SK-N-SH treated with all-trans-retinoic acid at 6 μM for 48 hours (cell line): ENCODE measurements around the gene PLEKHA8.

ENCODE experiments used
- ARNTL ChIP-seq: fragments of 450-650 bp; formaldehyde crosslinking; IDR thresholded peaks from 2 replicates; pipeline ENCODE4 v1.5.0; 2020; ENCODE audit warnings: low read depth, mild to moderate bottlenecking, moderate library complexity, borderline replicate concordance
- GLIS3 ChIP-seq: fragments of 250-450 bp; sonication (Bioruptor Pico); IDR thresholded peaks from 2 replicates; pipeline ENCODE4 v1.5.0; 2020; ENCODE audit warnings: mild to moderate bottlenecking, moderate library complexity
- RARB ChIP-seq: fragments of 250-450 bp; sonication (Bioruptor Pico); IDR thresholded peaks from 2 replicates; pipeline ENCODE4 v1.8.0; 2021; ENCODE audit warnings: mild to moderate bottlenecking, moderate library complexity
- ZFP30 ChIP-seq: fragments of 450-650 bp; formaldehyde crosslinking; IDR thresholded peaks from 2 replicates; pipeline ENCODE4 v1.5.0; 2022; ENCODE audit warnings: mild to moderate bottlenecking, moderate library complexity

DNA sequence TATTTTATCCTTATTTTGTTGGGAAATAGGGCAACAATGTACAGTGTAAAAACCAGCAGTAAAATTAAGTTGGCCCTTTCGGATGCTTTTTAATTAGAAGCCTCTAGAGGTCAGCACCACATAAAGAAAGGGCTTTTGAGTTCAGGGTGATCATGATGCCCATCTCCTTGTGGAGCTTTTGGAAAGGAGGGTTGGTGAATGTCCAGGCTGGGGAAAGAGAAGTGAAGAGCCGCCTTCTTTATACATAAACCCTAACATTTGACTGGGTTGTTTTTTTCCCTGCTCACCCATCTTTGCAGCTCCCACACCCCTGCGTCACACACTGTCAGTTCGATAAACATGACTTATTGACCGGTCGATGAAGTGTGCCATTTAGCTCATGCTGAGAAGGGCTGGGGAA is 136.4 kb downstream of the PLEKHA8 start:
- TF ChIP-seq RARB (CRISPR knock-in tag) (no peak), ZFP30 (CRISPR knock-in tag) (no peak), GLIS3 (CRISPR knock-in tag) (no peak), ARNTL (no peak)
